Measurements from ENCODE around the gene TSPAN13. TPM values are rescaled to one million over a fixed set of nuclear protein-coding genes. Genes with fewer than 3 reads are reported as not detected.

The TSPAN13 gene
- polyA plus RNA-seq, 1 donor from 2014 or later, result 315 TPM

DNA sequence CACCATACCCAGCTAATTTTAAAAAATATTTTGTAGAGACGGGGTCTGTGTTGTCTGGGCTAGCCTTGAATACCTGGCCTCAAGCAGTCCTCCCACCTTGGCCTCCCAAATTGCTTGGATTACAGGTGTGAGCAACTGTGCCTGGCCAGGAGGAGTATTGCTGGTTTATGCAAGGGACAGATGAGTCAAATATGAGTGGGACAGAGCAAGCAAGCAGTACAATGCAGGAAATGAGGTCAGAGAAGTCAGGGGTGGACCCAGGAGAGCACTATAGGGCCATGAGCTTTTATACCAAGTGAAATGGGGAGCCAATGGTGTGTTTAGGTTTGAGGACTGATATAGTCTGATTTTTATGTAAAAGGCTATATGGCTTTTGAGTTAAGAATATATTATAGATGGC is 6.3 kb downstream of the TSPAN13 start:
- H2AFZ ChIP-seq (ENCODE audit: low read depth, low read length), result no peak overlapping the region
- H3K4me2 ChIP-seq (ENCODE audit: low read length), result no peak overlapping the region

DNA sequence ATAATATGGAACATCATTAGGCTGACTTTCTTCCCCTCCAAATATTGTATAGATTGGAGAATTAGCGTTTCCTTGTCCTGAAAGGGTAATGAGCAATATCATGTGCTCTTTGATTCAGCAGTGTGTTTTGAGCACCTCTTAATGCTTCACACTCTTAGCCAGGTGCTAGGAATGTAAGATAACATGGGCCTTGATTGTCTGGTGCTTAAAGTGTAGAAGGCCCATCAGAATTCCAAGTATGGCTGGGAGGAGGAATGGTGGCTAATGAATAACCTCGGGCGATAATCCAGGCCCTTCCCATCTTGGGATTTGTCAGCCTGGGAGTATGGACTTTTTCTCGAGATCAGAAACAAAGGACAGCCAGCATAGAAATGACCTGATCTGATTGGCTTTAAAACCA is 8.6 kb downstream of the TSPAN13 start:
- H3K4me3 ChIP-seq (ENCODE audit: low read length), result no peak overlapping the region
- H3K9me3 ChIP-seq (ENCODE audit: low read length), result no peaks in the 10 kb centered on the region
- H3K9ac ChIP-seq (ENCODE audit: low read length), result no peak overlapping the region
- no peaks in the 10 kb centered on the region for H3K36me3 ChIP-seq (ENCODE audit: insufficient read depth, low read length)
- no peaks in the 10 kb centered on the region for H3K9me2 ChIP-seq (ENCODE audit: insufficient read depth, low read length)
- H2AFZ ChIP-seq (ENCODE audit: low read depth, low read length), result no peak overlapping the region
- TF ChIP-seq EZH2 (IDR thresholded peaks at IDR 0.05; ENCODE audit: borderline replicate concordance, insufficient read depth, low read length, poor library complexity, severe bottlenecking), result no peak
- TF ChIP-seq SMC3 (conservative IDR thresholded peaks at IDR 0.05; ENCODE audit: poor library complexity), result no peak
- no peak for TF ChIP-seq RAD21 (conservative IDR thresholded peaks at IDR 0.05)
- TF ChIP-seq, protein P1, sequence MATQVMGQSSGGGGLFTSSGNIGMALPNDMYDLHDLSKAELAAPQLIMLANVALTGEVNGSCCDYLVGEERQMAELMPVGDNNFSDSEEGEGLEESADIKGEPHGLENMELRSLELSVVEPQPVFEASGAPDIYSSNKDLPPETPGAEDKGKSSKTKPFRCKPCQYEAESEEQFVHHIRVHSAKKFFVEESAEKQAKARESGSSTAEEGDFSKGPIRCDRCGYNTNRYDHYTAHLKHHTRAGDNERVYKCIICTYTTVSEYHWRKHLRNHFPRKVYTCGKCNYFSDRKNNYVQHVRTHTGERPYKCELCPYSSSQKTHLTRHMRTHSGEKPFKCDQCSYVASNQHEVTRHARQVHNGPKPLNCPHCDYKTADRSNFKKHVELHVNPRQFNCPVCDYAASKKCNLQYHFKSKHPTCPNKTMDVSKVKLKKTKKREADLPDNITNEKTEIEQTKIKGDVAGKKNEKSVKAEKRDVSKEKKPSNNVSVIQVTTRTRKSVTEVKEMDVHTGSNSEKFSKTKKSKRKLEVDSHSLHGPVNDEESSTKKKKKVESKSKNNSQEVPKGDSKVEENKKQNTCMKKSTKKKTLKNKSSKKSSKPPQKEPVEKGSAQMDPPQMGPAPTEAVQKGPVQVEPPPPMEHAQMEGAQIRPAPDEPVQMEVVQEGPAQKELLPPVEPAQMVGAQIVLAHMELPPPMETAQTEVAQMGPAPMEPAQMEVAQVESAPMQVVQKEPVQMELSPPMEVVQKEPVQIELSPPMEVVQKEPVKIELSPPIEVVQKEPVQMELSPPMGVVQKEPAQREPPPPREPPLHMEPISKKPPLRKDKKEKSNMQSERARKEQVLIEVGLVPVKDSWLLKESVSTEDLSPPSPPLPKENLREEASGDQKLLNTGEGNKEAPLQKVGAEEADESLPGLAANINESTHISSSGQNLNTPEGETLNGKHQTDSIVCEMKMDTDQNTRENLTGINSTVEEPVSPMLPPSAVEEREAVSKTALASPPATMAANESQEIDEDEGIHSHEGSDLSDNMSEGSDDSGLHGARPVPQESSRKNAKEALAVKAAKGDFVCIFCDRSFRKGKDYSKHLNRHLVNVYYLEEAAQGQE (IDR thresholded peaks at IDR 0.05; ENCODE audit: borderline replicate concordance), result no peak
- H4K20me1 ChIP-seq (ENCODE audit: insufficient read depth), result no peaks in the 10 kb centered on the region
- no peaks in the 10 kb centered on the region for H3F3A ChIP-seq (ENCODE audit: insufficient read depth, low read length, poor library complexity, severe bottlenecking)
- no peak overlapping the region for H3K27ac ChIP-seq (ENCODE audit: low read length)
- H3K27me3 ChIP-seq (ENCODE audit: insufficient read depth, low read depth, low read length), result no peaks in the 10 kb centered on the region
- no peak overlapping the region for H3K4me2 ChIP-seq (ENCODE audit: low read length)
- peaks cover 78% of the 10 kb centered on the region for H3K79me2 ChIP-seq (replicated peaks; ENCODE audit: insufficient read depth, low read length)

More for the DNA sequence above, 6.3 kb downstream of the TSPAN13 start:
- no peaks in the 10 kb centered on the region for H3F3A ChIP-seq (ENCODE audit: insufficient read depth, low read length, poor library complexity, severe bottlenecking)
- no peaks in the 10 kb centered on the region for H3K9me3 ChIP-seq (ENCODE audit: low read length)
- TF ChIP-seq SMC3 (conservative IDR thresholded peaks at IDR 0.05; ENCODE audit: poor library complexity) (no peak), MXI1 (conservative IDR thresholded peaks at IDR 0.05; ENCODE audit: poor library complexity, severe bottlenecking) (no peak), EZH2 (IDR thresholded peaks at IDR 0.05; ENCODE audit: borderline replicate concordance, insufficient read depth, low read length, poor library complexity, severe bottlenecking) (no peak), POLR2AphosphoS5 (IDR thresholded peaks at IDR 0.05) (no peak), RAD21 (conservative IDR thresholded peaks at IDR 0.05) (no peak), TAF1 (IDR thresholded peaks at IDR 0.05; ENCODE audit: low read depth) (no peak), EP300 (conservative IDR thresholded peaks at IDR 0.05; ENCODE audit: poor library complexity, severe bottlenecking) (no peak), CTCF (IDR thresholded peaks at IDR 0.05; ENCODE audit: poor library complexity, severe bottlenecking) (no peak)
- TF ChIP-seq, protein P1 (IDR thresholded peaks at IDR 0.05; ENCODE audit: borderline replicate concordance), result no peak
- no peaks in the 10 kb centered on the region for H3K36me3 ChIP-seq (ENCODE audit: insufficient read depth, low read length)
- H3K4me3 ChIP-seq (ENCODE audit: low read length), result no peak overlapping the region
- no peaks in the 10 kb centered on the region for H4K20me1 ChIP-seq (ENCODE audit: insufficient read depth)
- H3K9me2 ChIP-seq (ENCODE audit: insufficient read depth, low read length), result no peaks in the 10 kb centered on the region
- H3K79me2 ChIP-seq (replicated peaks; ENCODE audit: insufficient read depth, low read length), result peaks cover 83% of the 10 kb centered on the region
- H3K27ac ChIP-seq (ENCODE audit: low read length), result no peak overlapping the region
- no peaks in the 10 kb centered on the region for H3K27me3 ChIP-seq (ENCODE audit: insufficient read depth, low read depth, low read length)
- H3K9ac ChIP-seq (ENCODE audit: low read length), result no peak overlapping the region

All from neural cell (in vitro differentiated cells).